Muscle layer of duodenum (tissue), 2 donors: ENCODE results near the gene GUCD1.
"Not testable (repeated sequence)": the region's sequence is repeated elsewhere in the genome, so short reads cannot be mapped to it uniquely, and the experiment has no call there.

ENCODE experiments used
- H3K27ac ChIP-seq: one replicate; pipeline ENCODE4 v1.7.0; 2013; ENCODE audit warnings: mild to moderate bottlenecking, low read length
- H3K27me3 ChIP-seq: one replicate; pipeline ENCODE4 v1.7.0; 2013; ENCODE audit warnings: low read depth, mild to moderate bottlenecking, control low read depth, low read length
- H3K36me3 ChIP-seq, 2 donors: one replicate each; pipeline ENCODE4 v1.7.0; 2013; ENCODE audit warnings: low read length in 2 of 2, control low read depth in 1 of 2, mild to moderate bottlenecking in 1 of 2; ENCODE audit not compliant: insufficient read depth in 2 of 2, control insufficient read depth in 1 of 2
- H3K4me1 ChIP-seq, 2 donors: one replicate each; pipeline ENCODE4 v1.7.0; 2013; ENCODE audit warnings: low read length in 2 of 2, mild to moderate bottlenecking in 2 of 2, control low read depth in 1 of 2, moderate library complexity in 1 of 2; ENCODE audit not compliant: insufficient read depth in 2 of 2, control insufficient read depth in 1 of 2
- H3K4me3 ChIP-seq, 2 donors: one replicate each; pipeline ENCODE4 v1.7.0; 2013; ENCODE audit warnings: low read length in 2 of 2, low read depth in 1 of 2, mild to moderate bottlenecking in 1 of 2
- H3K9me3 ChIP-seq, 2 donors: one replicate each; pipeline ENCODE4 v1.7.0; 2013; ENCODE audit warnings: low read length in 2 of 2, control low read depth in 1 of 2, mild to moderate bottlenecking in 1 of 2; ENCODE audit not compliant: control insufficient read depth in 1 of 2
- donor health status: healthy.

The GUCD1 gene

GRCh38 chr22:24541681-24542515 is 13.0 kb downstream of the GUCD1 start:
- no peak overlapping the region for H3K4me3 ChIP-seq
- peaks cover 37 to 56% of the 10 kb centered on the region in 2 donors for H3K36me3 ChIP-seq
- H3K4me1 ChIP-seq: peaks cover 0 to 22% of the 10 kb centered on the region in 2 donors
- no peak overlapping the region for H3K27ac ChIP-seq
- H3K9me3 ChIP-seq: no peaks in the 10 kb centered on the region
- H3K27me3 ChIP-seq: no peaks in the 10 kb centered on the region

- no peaks in the 10 kb centered on the region for H3K27me3 ChIP-seq
- H3K4me1 ChIP-seq: peaks cover 0 to 17% of the 10 kb centered on the region in 2 donors
- no peak overlapping the region for H3K27ac ChIP-seq
- H3K36me3 ChIP-seq: peaks cover 29 to 47% of the 10 kb centered on the region in 2 donors
- H3K4me3 ChIP-seq: no peak overlapping the region
- H3K9me3 ChIP-seq: no peaks in the 10 kb centered on the region
Observed at GRCh38 chr22:24540470-24540869, 14.5 kb downstream of the GUCD1 start.

DNA sequence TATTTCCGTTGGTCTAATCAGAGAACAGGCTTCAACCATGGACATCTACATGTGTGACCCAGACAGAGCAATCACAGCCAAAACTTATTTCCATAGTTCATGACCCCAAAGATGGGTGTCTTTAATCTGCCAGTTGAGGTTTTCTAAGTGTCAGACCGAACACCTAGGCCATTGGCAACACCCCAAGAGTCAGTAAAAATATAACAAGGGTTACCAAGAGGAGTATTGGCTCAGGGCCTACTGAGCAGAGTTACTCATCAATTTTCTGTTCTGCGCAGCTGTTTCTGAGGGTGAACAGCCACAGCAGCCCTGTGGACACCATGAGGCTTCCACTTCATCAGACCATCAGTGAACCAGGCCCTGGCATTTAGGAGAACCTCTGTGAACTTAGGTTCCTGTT is 18.8 kb downstream of the GUCD1 start:
- Histone ChIP-seq H3K27ac (no peak overlapping the region), H3K9me3 (no peaks in the 10 kb centered on the region)

GRCh38 chr22:24535348-24535747 is 19.6 kb downstream of the GUCD1 start:
- no peak overlapping the region for H3K4me3 ChIP-seq
- peaks cover 0 to 8% of the 10 kb centered on the region in 2 donors for H3K36me3 ChIP-seq
- H3K27ac ChIP-seq: no peak overlapping the region
- H3K27me3 ChIP-seq: no peaks in the 10 kb centered on the region
- H3K4me1 ChIP-seq: peaks cover 0 to 3% of the 10 kb centered on the region in 2 donors
- H3K9me3 ChIP-seq: no peaks in the 10 kb centered on the region

More for the DNA sequence above, 18.8 kb downstream of the GUCD1 start:
- peaks cover 0 to 3% of the 10 kb centered on the region in 2 donors for H3K4me1 ChIP-seq
- H3K36me3 ChIP-seq: peaks cover 0 to 15% of the 10 kb centered on the region in 2 donors
- H3K27me3 ChIP-seq: no peaks in the 10 kb centered on the region
- H3K4me3 ChIP-seq: no peak overlapping the region

DNA sequence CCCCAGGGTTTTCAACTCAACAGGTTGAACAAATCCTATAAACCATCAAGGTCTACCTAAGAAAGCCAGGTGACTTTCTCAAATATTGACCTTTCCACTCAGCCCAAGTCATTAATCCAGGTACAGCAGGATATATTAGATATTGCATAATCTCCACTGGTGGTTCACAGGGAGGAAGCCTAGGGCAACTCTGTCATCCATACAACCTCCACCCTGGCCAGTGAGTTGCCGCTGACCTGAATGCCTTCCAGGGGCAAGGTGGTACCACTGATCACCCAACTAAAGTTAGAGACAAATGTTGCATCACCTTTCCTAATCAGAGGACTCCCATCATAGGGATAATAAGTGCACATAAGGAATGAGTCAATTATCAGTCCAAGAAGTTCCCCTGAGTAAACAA is 22.9 kb downstream of the GUCD1 start:
- Histone ChIP-seq H3K4me1 (peaks cover 0 to 3% of the 10 kb centered on the region in 2 donors), H3K4me3 (no peak overlapping the region), H3K27ac (no peak overlapping the region), H3K36me3 (no peaks in the 10 kb centered on the region), H3K27me3 (no peaks in the 10 kb centered on the region), H3K9me3 (no peaks in the 10 kb centered on the region)

DNA sequence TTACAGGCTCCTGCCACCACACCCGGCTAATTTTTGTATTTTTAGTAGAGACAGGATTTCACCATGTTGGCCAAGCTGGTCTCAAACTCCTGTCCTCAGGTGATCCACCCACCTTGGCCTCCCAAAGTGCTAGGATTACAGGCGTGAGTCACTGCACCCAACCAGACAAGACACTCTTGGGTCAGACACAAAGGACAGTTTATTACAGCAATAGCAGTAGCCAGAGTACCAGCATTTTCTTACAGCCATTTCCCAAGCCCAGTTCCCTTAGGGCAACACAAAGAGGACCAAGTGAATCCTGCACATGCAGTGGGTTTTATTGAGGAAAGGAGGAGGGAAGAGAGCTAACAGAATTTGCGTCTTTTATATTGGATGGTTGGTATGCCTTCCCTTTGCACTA is 24.0 kb downstream of the GUCD1 start:
- not testable (repeated sequence) for H3K9me3 ChIP-seq, H3K27me3 ChIP-seq, H3K4me1 ChIP-seq, H3K4me3 ChIP-seq, H3K36me3 ChIP-seq, H3K27ac ChIP-seq

GRCh38 chr22:24529898-24530297 is 25.0 kb downstream of the GUCD1 start:
- Histone ChIP-seq H3K9me3 (no peaks in the 10 kb centered on the region), H3K27ac (no peak overlapping the region), H3K27me3 (no peaks in the 10 kb centered on the region), H3K4me1 (peaks cover 3 to 7% of the 10 kb centered on the region in 2 donors), H3K36me3 (no peaks in the 10 kb centered on the region), H3K4me3 (no peak overlapping the region)

DNA sequence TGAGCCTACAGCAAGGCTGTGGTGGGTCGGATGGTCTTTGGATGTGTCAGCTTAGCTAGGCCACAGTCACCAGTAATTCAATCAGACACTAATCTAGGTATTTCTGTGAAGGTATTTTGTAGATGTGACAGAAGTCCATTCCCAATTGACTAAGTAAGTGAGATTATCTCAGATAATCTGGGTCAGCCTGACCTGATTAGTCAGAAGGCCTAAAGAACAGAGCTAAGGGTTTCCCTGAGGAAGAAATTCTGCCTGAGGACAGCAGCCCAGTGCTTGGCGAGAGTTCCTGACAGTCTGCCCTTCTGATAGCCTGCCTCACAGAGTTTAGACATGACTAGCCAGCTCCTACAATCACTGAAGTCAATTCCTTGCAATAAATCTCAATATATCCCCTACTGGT is 28.7 kb downstream of the GUCD1 start:
- H3K4me1 ChIP-seq: peaks cover 0 to 7% of the 10 kb centered on the region in 2 donors
- no peaks in the 10 kb centered on the region for H3K36me3 ChIP-seq
- H3K4me3 ChIP-seq: no peak overlapping the region
- H3K27me3 ChIP-seq: no peaks in the 10 kb centered on the region
- no peak overlapping the region for H3K27ac ChIP-seq
- H3K9me3 ChIP-seq: no peaks in the 10 kb centered on the region

GRCh38 chr22:24525416-24526037 is 29.4 kb downstream of the GUCD1 start:
- Histone ChIP-seq H3K4me3 (no peak overlapping the region), H3K9me3 (no peaks in the 10 kb centered on the region), H3K27ac (no peak overlapping the region), H3K27me3 (no peaks in the 10 kb centered on the region), H3K36me3 (no peaks in the 10 kb centered on the region), H3K4me1 (peaks cover 0 to 7% of the 10 kb centered on the region in 2 donors)

GRCh38 chr22:24523873-24524272 is 31.1 kb downstream of the GUCD1 start:
- Histone ChIP-seq H3K4me1 (peaks cover 0 to 7% of the 10 kb centered on the region in 2 donors), H3K27ac (no peak overlapping the region), H3K9me3 (no peaks in the 10 kb centered on the region), H3K27me3 (no peaks in the 10 kb centered on the region), H3K36me3 (no peaks in the 10 kb centered on the region), H3K4me3 (no peak overlapping the region)

GRCh38 chr22:24521791-24522245 is 33.1 kb downstream of the GUCD1 start:
- no peaks in the 10 kb centered on the region for H3K36me3 ChIP-seq
- H3K9me3 ChIP-seq: no peaks in the 10 kb centered on the region
- peaks cover 0 to 7% of the 10 kb centered on the region in 2 donors for H3K4me1 ChIP-seq
- no peak overlapping the region for H3K27ac ChIP-seq
- no peaks in the 10 kb centered on the region for H3K27me3 ChIP-seq
- H3K4me3 ChIP-seq: no peak overlapping the region
